Skeletal muscle satellite cell (primary cell): Measurements from ENCODE around the gene SMYD3.

Experiments used
- H3K27me3 ChIP-seq: 2 replicates; pipeline ENCODE4 v1.7.0; 2013; ENCODE audit warnings: low read length; ENCODE audit not compliant: control insufficient read depth, insufficient read depth
- H3K36me3 ChIP-seq: 2 replicates; pipeline ENCODE4 v1.7.0; 2013; ENCODE audit warnings: mild to moderate bottlenecking, control low read depth, low read length; ENCODE audit not compliant: insufficient read depth
- H3K4me1 ChIP-seq: 2 replicates; pipeline ENCODE4 v1.7.0; 2013; ENCODE audit warnings: low read length; ENCODE audit not compliant: control insufficient read depth, insufficient read depth
- H3K4me2 ChIP-seq: 2 replicates; pipeline ENCODE4 v1.7.0; 2013; ENCODE audit warnings: mild to moderate bottlenecking, low read length
- H3K4me3 ChIP-seq: 2 replicates; pipeline ENCODE4 v1.7.0; 2013; ENCODE audit warnings: low read length
- H3K9ac ChIP-seq: 2 replicates; pipeline ENCODE4 v1.7.0; 2013; ENCODE audit warnings: mild to moderate bottlenecking, low read depth, low read length, moderate library complexity
- H3K9me3 ChIP-seq: replicated peaks from 2 replicates; pipeline ENCODE4 v1.7.0; 2013; ENCODE audit warnings: mild to moderate bottlenecking, control low read depth, low read length

SMYD3 gene

GRCh38 chr1:246532519-246532918 is 25.4 kb upstream of the SMYD3 start:
- no peak overlapping the region for H3K4me2 ChIP-seq
- no peak overlapping the region for H3K4me3 ChIP-seq
- peaks cover 4% of the 10 kb centered on the region for H3K9me3 ChIP-seq
- no peak overlapping the region for H3K9ac ChIP-seq
- H3K27me3 ChIP-seq = peaks cover 10% of the 10 kb centered on the region
- no peaks in the 10 kb centered on the region for H3K36me3 ChIP-seq
- no peaks in the 10 kb centered on the region for H3K4me1 ChIP-seq

GRCh38 chr1:246530482-246530881 is 23.4 kb upstream of the SMYD3 start:
- Histone ChIP-seq H3K4me3 (no peak overlapping the region), H3K27me3 (peaks cover 10% of the 10 kb centered on the region), H3K4me2 (no peak overlapping the region), H3K9ac (no peak overlapping the region), H3K9me3 (peaks cover 4% of the 10 kb centered on the region), H3K4me1 (no peaks in the 10 kb centered on the region), H3K36me3 (no peaks in the 10 kb centered on the region)

- Histone ChIP-seq H3K9me3 (peaks cover 4% of the 10 kb centered on the region), H3K9ac (no peak overlapping the region), H3K36me3 (no peaks in the 10 kb centered on the region)
These were observed 22.1 kb upstream of the SMYD3 start for GRCh38 chr1:246528933-246529731.

GRCh38 chr1:246527402-246528088 is 20.5 kb upstream of the SMYD3 start:
- H3K27me3 ChIP-seq = no peaks in the 10 kb centered on the region
- H3K9ac ChIP-seq = no peak overlapping the region
- peaks cover 4% of the 10 kb centered on the region for H3K9me3 ChIP-seq
- H3K4me3 ChIP-seq = no peak overlapping the region
- no peaks in the 10 kb centered on the region for H3K36me3 ChIP-seq
- H3K4me1 ChIP-seq = no peaks in the 10 kb centered on the region
- H3K4me2 ChIP-seq = no peak overlapping the region

More at GRCh38 chr1:246528933-246529731, 22.1 kb upstream of the SMYD3 start:
- Histone ChIP-seq H3K4me2 (no peak overlapping the region), H3K4me1 (no peaks in the 10 kb centered on the region), H3K27me3 (peaks cover 5% of the 10 kb centered on the region), H3K4me3 (no peak overlapping the region)

- Histone ChIP-seq H3K4me3 (no peak overlapping the region), H3K27me3 (no peaks in the 10 kb centered on the region), H3K9me3 (peaks cover 4% of the 10 kb centered on the region), H3K9ac (no peak overlapping the region), H3K4me2 (no peak overlapping the region), H3K4me1 (no peaks in the 10 kb centered on the region), H3K36me3 (no peaks in the 10 kb centered on the region)
These were observed 19.8 kb upstream of the SMYD3 start for GRCh38 chr1:246526915-246527314.

GRCh38 chr1:246526380-246526779 is 19.3 kb upstream of the SMYD3 start:
- H3K27me3 ChIP-seq = no peaks in the 10 kb centered on the region
- no peak overlapping the region for H3K4me2 ChIP-seq
- H3K36me3 ChIP-seq = no peaks in the 10 kb centered on the region
- H3K9me3 ChIP-seq = peaks cover 4% of the 10 kb centered on the region
- H3K4me1 ChIP-seq = no peaks in the 10 kb centered on the region
- no peak overlapping the region for H3K4me3 ChIP-seq
- H3K9ac ChIP-seq = no peak overlapping the region

- no peak overlapping the region for H3K4me2 ChIP-seq
These were observed 12.4 kb upstream of the SMYD3 start for GRCh38 chr1:246519514-246519913.

GRCh38 chr1:246518456-246519205 is 11.6 kb upstream of the SMYD3 start:
- Histone ChIP-seq H3K9me3 (peaks cover 9% of the 10 kb centered on the region), H3K36me3 (no peaks in the 10 kb centered on the region), H3K4me1 (no peaks in the 10 kb centered on the region), H3K4me2 (no peak overlapping the region), H3K9ac (no peak overlapping the region), H3K27me3 (no peaks in the 10 kb centered on the region), H3K4me3 (no peak overlapping the region)

More at GRCh38 chr1:246519514-246519913, 12.4 kb upstream of the SMYD3 start:
- H3K36me3 ChIP-seq = no peaks in the 10 kb centered on the region
- H3K4me1 ChIP-seq = no peaks in the 10 kb centered on the region
- peaks cover 9% of the 10 kb centered on the region for H3K9me3 ChIP-seq
- H3K4me3 ChIP-seq = no peak overlapping the region
- no peaks in the 10 kb centered on the region for H3K27me3 ChIP-seq
- no peak overlapping the region for H3K9ac ChIP-seq

GRCh38 chr1:246517391-246517790 is 10.3 kb upstream of the SMYD3 start:
- H3K27me3 ChIP-seq = no peaks in the 10 kb centered on the region
- peaks cover 9% of the 10 kb centered on the region for H3K9me3 ChIP-seq
- H3K4me2 ChIP-seq = no peak overlapping the region
- no peak overlapping the region for H3K9ac ChIP-seq
- H3K4me1 ChIP-seq = no peaks in the 10 kb centered on the region
- H3K4me3 ChIP-seq = no peak overlapping the region
- H3K36me3 ChIP-seq = no peaks in the 10 kb centered on the region

- Histone ChIP-seq H3K27me3 (no peaks in the 10 kb centered on the region), H3K9me3 (peaks cover 9% of the 10 kb centered on the region)
These were observed 9.0 kb upstream of the SMYD3 start for GRCh38 chr1:246516126-246516525.

GRCh38 chr1:246515390-246516005 is 8.4 kb upstream of the SMYD3 start:
- Histone ChIP-seq H3K4me3 (no peak overlapping the region), H3K9me3 (peaks cover 9% of the 10 kb centered on the region), H3K27me3 (no peaks in the 10 kb centered on the region), H3K4me1 (no peaks in the 10 kb centered on the region), H3K36me3 (no peaks in the 10 kb centered on the region), H3K9ac (no peak overlapping the region), H3K4me2 (no peak overlapping the region)

More at GRCh38 chr1:246516126-246516525, 9.0 kb upstream of the SMYD3 start:
- Histone ChIP-seq H3K4me3 (no peak overlapping the region), H3K4me1 (no peaks in the 10 kb centered on the region), H3K9ac (no peak overlapping the region), H3K36me3 (no peaks in the 10 kb centered on the region), H3K4me2 (no peak overlapping the region)
